GM18505 (cell line): Measurements from ENCODE around the gene LGR6.

Experiments used
- ATAC-seq: cut with Tn5 transposase; IDR thresholded peaks from one replicate; pipeline ENCODE4 v1.9.1; 2021; ENCODE audit not compliant: unreplicated experiment
- POLR2A ChIP-seq: IDR thresholded peaks from 4 replicates; pipeline ENCODE4 v1.6.1; 2011; ENCODE audit warnings: borderline replicate concordance; ENCODE audit not compliant: insufficient read depth, insufficient read length; ENCODE audit errors: extremely low read depth

Gene LGR6

DNA sequence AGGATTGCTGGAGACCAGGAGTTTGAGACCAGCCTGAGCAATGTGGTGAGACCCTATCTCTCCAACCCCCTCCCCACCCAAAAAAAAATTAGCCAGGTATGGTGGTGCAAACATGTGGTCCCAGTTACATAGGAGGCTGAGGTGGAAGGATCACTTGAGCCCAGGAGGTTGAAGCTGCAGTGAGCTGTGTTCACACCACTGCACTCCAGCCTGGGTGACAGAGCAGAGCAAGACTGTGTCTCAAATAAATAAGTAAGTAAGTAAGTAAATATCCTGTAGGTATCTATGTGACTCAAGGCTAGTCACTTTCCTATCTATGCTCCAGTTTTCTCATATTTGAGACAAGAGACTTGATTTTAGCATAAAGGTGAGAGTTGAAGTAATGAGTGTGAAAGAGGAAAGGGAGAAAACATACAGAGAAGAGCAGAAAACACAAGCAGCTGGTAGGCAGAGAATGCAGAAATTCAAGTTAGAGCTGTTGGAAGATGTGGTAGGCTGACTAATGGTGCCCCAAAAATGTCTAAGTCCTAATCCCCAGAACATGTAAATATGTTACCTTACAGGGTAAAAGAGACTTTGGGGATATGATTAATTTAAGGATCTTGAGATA is 162.4 kb downstream of the LGR6 start:
- no peak for TF ChIP-seq POLR2A
- ATAC-seq: no peak

DNA sequence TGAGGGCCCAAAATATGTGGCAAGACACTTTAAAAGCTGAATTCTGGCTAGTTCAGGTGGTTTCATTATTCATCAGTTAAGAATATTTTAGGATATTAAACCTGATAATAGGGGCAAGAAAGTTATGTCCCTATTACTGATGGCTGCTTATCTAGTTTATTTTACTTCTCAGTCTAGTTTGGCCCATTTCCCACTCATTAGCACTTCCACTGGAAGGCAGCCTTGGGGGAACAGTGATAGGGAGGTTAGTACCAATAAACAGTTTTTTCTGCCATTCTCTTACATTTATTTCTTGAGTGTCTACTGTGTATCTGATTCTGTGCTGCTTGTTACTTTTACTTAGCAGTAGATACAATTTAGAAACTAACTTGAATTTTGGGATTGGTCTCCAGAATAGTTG is 163.9 kb downstream of the LGR6 start:
- no peak for ATAC-seq
- no peak for TF ChIP-seq POLR2A

DNA sequence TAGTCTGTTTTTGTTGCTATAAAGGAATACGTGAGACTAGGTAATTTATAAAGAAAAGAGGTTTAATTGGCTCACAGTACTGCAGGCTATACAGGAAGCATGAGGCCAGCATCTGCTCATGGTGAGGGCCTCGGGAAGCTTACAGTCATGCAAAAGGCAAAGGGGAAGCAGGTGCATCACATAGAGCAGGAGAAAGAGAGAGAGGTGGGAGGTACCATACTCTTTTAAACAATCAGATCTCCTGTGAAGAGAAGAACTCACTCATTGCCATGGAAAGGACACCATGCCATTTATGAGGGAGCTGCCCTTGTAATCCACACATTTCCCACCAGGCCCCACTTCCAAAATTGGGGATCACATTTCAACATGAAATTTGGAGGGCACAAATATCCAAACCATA is 167.6 kb downstream of the LGR6 start:
- ATAC-seq: no peak
- no peak for TF ChIP-seq POLR2A

DNA sequence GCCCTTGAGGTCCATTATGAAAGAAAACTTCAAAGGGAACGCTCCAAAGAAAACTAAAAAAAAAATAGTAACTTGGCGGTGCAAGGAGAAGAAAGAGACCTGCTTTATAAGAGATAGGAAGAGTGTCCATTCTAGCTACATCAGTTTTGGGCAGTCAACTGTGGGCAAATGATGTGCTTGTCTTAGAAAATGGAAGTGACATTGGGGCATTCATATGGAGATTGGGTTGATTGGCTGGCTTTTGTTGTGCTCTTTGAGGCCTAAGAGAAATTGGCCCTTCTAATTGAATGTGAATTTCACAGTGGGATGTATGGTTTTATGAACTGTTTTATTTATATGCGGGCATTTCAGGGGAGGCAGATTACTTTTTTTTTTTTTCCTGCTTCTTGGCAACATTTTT is 168.1 kb downstream of the LGR6 start:
- ATAC-seq: no peak
- TF ChIP-seq POLR2A: no peak

DNA sequence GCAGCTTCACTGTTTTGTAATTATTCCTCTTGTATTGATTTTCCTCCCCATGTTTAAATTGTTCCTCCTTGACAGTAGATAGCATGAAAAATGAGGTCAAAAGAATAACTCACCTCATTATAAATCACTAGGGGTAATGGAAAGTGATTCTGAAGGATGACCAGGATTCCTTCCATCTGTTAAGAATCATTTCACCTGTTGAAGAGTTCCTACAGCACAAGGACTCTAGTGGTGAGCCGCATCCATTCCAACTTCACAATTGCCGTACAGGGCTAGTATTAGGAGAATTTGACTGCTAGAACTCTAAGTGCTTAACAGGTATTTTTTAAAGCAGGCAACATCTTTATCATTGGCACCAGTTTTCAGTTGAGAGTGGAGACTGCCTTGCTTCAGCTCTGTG is 168.6 kb downstream of the LGR6 start:
- ATAC-seq: no peak
- TF ChIP-seq POLR2A: no peak

DNA sequence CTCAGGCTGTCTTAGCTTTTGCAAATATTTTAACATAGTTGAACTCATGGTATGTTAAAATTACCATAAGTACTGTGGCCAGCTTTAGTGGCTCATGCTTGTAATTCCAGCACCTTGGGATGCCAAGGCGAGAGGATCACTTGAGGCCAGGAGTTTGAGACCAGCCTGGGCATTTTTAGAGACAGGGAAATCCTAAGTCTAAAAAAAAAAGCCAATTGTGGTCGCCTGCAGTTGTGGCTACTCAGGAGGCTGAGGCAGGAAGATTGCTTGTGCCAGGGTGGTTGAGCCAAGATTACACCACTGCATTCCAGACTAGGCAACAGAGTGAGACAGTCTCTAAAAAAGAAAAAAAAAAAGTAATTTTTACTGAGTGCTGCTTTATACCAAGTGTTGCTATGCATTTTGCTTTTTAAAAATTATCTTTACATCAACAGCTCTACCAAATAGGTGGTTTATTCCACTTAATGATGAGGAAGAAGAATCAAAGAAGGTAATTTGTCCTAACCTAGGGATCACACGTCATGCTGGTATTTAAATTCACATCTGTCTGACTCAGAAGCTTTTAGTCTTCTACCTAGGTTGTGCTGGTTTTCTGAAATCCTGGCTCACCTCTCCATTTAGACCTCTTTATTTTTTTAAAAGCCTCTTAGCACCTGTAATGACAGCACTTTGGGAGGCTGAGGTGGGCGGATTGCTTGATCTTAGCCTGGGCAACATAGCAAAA is 171.7 kb downstream of the LGR6 start:
- ATAC-seq: no peak
- TF ChIP-seq POLR2A: no peak

DNA sequence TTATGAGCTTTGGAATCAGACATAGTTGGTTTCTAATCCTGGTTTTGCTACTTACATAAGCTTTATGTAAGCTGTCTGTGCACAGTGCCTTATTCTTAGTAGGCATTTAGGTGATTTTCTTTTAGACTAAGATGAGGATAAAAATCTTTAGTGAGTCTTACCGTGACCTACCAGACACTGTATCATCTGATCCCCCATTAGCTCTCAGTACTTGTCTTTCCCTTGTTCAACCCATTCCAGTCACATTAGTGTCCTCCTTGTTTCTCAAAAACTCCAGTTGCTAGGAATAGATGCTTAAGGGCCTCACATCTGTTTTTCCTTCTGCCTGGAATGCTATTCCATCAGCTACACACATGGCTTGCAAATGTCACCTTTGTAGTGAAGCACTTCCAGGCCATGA is 173.7 kb downstream of the LGR6 start:
- no peak for ATAC-seq
- no peak for TF ChIP-seq POLR2A
